Neural cell (in vitro differentiated cells): Measurements from ENCODE around the gene INO80. TPM values are rescaled to one million over a fixed set of nuclear protein-coding genes. Genes with fewer than 3 reads are reported as not detected.

Experiments
- H2AFZ ChIP-seq: fragments of 200-600, 300-800 bp; sonication (generic), shearing (Covaris generic); 2 replicates; pipeline ENCODE4 v1.6.0; 2014; ENCODE audit warnings: low read depth, mild to moderate bottlenecking, antibody characterized with exemption, low read length, moderate library complexity
- H3F3A ChIP-seq: fragments of 200-600 bp; shearing (Covaris generic); 2 replicates; pipeline ENCODE4 v1.6.1; 2016; ENCODE audit warnings: mild to moderate bottlenecking, moderate library complexity, mixed read lengths, antibody characterized with exemption, low read length; ENCODE audit not compliant: insufficient read depth, poor library complexity, severe bottlenecking
- H3K27ac ChIP-seq: fragments of 200-600, 300-800 bp; sonication (generic), shearing (Covaris generic); 2 replicates; pipeline ENCODE4 v1.5.1; 2014; ENCODE audit warnings: mild to moderate bottlenecking, low read length, moderate library complexity
- H3K27me3 ChIP-seq: fragments of 300-800, 200-600 bp; sonication (generic), shearing (Covaris generic); 2 replicates; pipeline ENCODE4 v1.6.0; 2014; ENCODE audit warnings: mild to moderate bottlenecking, low read depth, low read length, moderate library complexity; ENCODE audit not compliant: insufficient read depth
- H3K36me3 ChIP-seq: fragments of 300-800, 200-600 bp; sonication (generic), shearing (Covaris generic); 2 replicates; pipeline ENCODE4 v1.5.1; 2014; ENCODE audit warnings: mild to moderate bottlenecking, antibody characterized with exemption, low read length, moderate library complexity; ENCODE audit not compliant: insufficient read depth
- H3K4me2 ChIP-seq: fragments of 300-800, 200-600 bp; sonication (generic), shearing (Covaris generic); 2 replicates; pipeline ENCODE4 v1.6.0; 2014; ENCODE audit warnings: mild to moderate bottlenecking, low read length
- H3K4me3 ChIP-seq: fragments of 300-800, 200-600 bp; sonication (generic), shearing (Covaris generic); 2 replicates; pipeline ENCODE4 v1.5.1; 2014; ENCODE audit warnings: mild to moderate bottlenecking, low read length, moderate library complexity
- H3K79me2 ChIP-seq: fragments of 200-600 bp; shearing (Covaris generic); replicated peaks from 2 replicates; pipeline ENCODE4 v1.6.0; 2014; ENCODE audit warnings: mild to moderate bottlenecking, low read length, moderate library complexity; ENCODE audit not compliant: insufficient read depth
- H3K9ac ChIP-seq: fragments of 300-800, 200-600 bp; sonication (generic), shearing (Covaris generic); 2 replicates; pipeline ENCODE4 v1.6.1; 2016; ENCODE audit warnings: mild to moderate bottlenecking, low read length, mixed read lengths
- H3K9me2 ChIP-seq: fragments of 200-600 bp; shearing (Covaris generic); 2 replicates; pipeline ENCODE4 v1.6.1; 2016; ENCODE audit warnings: mild to moderate bottlenecking, low read length, mixed read lengths; ENCODE audit not compliant: insufficient read depth
- H3K9me3 ChIP-seq: fragments of 200-600, 300-800 bp; sonication (generic), shearing (Covaris generic); 2 replicates; pipeline ENCODE4 v1.6.1; 2016; ENCODE audit warnings: mild to moderate bottlenecking, mixed run types, low read length, moderate library complexity, mixed read lengths
- H4K20me1 ChIP-seq: fragments of 200-600 bp; shearing (Covaris generic); 2 replicates; pipeline ENCODE4 v1.6.1; 2016; ENCODE audit warnings: mild to moderate bottlenecking, mixed run types; ENCODE audit not compliant: insufficient read depth
- EP300 ChIP-seq: fragments of 450-650 bp; conservative IDR thresholded peaks from 2 replicates; pipeline ENCODE4 v1.6.1; 2014; ENCODE audit warnings: antibody characterized with exemption, mild to moderate bottlenecking, moderate library complexity; ENCODE audit not compliant: poor library complexity, severe bottlenecking
- EZH2 ChIP-seq: fragments of 200-600, 300-800 bp; shearing (Covaris generic), sonication (generic); IDR thresholded peaks from 2 replicates; pipeline ENCODE4 v1.6.1; 2014; ENCODE audit warnings: antibody characterized with exemption, low read length, borderline replicate concordance, mild to moderate bottlenecking; ENCODE audit not compliant: insufficient read depth, poor library complexity, severe bottlenecking
- MXI1 ChIP-seq: fragments of 450-650 bp; conservative IDR thresholded peaks from 2 replicates; pipeline ENCODE4 v1.6.1; 2014; ENCODE audit warnings: antibody characterized with exemption, mild to moderate bottlenecking; ENCODE audit not compliant: poor library complexity, severe bottlenecking
- POLR2AphosphoS5 ChIP-seq: IDR thresholded peaks from 2 replicates; pipeline ENCODE4 v1.6.1; 2012
- RAD21 ChIP-seq: fragments of 450-650 bp; conservative IDR thresholded peaks from 2 replicates; pipeline ENCODE4 v1.6.1; 2014; ENCODE audit warnings: antibody characterized with exemption, mild to moderate bottlenecking, moderate library complexity
- SMC3 ChIP-seq: fragments of 450-650 bp; conservative IDR thresholded peaks from 2 replicates; pipeline ENCODE4 v1.6.1; 2014; ENCODE audit warnings: antibody characterized with exemption, mild to moderate bottlenecking, moderate library complexity; ENCODE audit not compliant: poor library complexity
- TAF1 ChIP-seq: IDR thresholded peaks from 2 replicates; pipeline ENCODE4 v1.6.1; 2012; ENCODE audit warnings: low read depth
- polyA plus RNA-seq: library from polyadenylated mRNA; depleted of rRNA; stranded (reverse); fragments of >200 nt; gene quantifications from 2 replicates; pipeline ENCODE4 v1.2.3, GENCODE V29; 2014
- TF ChIP-seq, protein P1 (sequence below): IDR thresholded peaks from 2 replicates; pipeline ENCODE4 v1.6.1; 2012; ENCODE audit warnings: borderline replicate concordance
- TF ChIP-seq, protein P2 (sequence below): fragments of 450-650 bp; IDR thresholded peaks from 2 replicates; pipeline ENCODE4 v1.5.1; 2014; ENCODE audit warnings: antibody characterized with exemption, mild to moderate bottlenecking, moderate library complexity; ENCODE audit not compliant: poor library complexity, severe bottlenecking

Gene INO80
- polyA plus RNA-seq, 1 donor from 2014 or later, result 8.4 TPM

GRCh38 chr15:40959331-40960141 lies 156.5 kb downstream of the INO80 start:
- Histone ChIP-seq H3K9ac (no peak overlapping the region), H3K79me2 (no peaks in the 10 kb centered on the region), H3K9me2 (no peaks in the 10 kb centered on the region), H3K27me3 (no peaks in the 10 kb centered on the region), H4K20me1 (no peaks in the 10 kb centered on the region), H2AFZ (no peak overlapping the region), H3K4me2 (no peak overlapping the region), H3F3A (no peaks in the 10 kb centered on the region), H3K9me3 (no peaks in the 10 kb centered on the region), H3K27ac (no peak overlapping the region), H3K4me3 (no peak overlapping the region), H3K36me3 (no peaks in the 10 kb centered on the region)
- no peak for TF ChIP-seq SMC3
- TF ChIP-seq TAF1, result no peak
- no peak for TF ChIP-seq POLR2AphosphoS5
- TF ChIP-seq, protein P1, sequence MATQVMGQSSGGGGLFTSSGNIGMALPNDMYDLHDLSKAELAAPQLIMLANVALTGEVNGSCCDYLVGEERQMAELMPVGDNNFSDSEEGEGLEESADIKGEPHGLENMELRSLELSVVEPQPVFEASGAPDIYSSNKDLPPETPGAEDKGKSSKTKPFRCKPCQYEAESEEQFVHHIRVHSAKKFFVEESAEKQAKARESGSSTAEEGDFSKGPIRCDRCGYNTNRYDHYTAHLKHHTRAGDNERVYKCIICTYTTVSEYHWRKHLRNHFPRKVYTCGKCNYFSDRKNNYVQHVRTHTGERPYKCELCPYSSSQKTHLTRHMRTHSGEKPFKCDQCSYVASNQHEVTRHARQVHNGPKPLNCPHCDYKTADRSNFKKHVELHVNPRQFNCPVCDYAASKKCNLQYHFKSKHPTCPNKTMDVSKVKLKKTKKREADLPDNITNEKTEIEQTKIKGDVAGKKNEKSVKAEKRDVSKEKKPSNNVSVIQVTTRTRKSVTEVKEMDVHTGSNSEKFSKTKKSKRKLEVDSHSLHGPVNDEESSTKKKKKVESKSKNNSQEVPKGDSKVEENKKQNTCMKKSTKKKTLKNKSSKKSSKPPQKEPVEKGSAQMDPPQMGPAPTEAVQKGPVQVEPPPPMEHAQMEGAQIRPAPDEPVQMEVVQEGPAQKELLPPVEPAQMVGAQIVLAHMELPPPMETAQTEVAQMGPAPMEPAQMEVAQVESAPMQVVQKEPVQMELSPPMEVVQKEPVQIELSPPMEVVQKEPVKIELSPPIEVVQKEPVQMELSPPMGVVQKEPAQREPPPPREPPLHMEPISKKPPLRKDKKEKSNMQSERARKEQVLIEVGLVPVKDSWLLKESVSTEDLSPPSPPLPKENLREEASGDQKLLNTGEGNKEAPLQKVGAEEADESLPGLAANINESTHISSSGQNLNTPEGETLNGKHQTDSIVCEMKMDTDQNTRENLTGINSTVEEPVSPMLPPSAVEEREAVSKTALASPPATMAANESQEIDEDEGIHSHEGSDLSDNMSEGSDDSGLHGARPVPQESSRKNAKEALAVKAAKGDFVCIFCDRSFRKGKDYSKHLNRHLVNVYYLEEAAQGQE, result no peak
- no peak for TF ChIP-seq RAD21
- TF ChIP-seq MXI1, result no peak
- TF ChIP-seq, protein P2, sequence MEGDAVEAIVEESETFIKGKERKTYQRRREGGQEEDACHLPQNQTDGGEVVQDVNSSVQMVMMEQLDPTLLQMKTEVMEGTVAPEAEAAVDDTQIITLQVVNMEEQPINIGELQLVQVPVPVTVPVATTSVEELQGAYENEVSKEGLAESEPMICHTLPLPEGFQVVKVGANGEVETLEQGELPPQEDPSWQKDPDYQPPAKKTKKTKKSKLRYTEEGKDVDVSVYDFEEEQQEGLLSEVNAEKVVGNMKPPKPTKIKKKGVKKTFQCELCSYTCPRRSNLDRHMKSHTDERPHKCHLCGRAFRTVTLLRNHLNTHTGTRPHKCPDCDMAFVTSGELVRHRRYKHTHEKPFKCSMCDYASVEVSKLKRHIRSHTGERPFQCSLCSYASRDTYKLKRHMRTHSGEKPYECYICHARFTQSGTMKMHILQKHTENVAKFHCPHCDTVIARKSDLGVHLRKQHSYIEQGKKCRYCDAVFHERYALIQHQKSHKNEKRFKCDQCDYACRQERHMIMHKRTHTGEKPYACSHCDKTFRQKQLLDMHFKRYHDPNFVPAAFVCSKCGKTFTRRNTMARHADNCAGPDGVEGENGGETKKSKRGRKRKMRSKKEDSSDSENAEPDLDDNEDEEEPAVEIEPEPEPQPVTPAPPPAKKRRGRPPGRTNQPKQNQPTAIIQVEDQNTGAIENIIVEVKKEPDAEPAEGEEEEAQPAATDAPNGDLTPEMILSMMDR, result no peak
- TF ChIP-seq EP300, result no peak
- TF ChIP-seq EZH2, result no peak

DNA sequence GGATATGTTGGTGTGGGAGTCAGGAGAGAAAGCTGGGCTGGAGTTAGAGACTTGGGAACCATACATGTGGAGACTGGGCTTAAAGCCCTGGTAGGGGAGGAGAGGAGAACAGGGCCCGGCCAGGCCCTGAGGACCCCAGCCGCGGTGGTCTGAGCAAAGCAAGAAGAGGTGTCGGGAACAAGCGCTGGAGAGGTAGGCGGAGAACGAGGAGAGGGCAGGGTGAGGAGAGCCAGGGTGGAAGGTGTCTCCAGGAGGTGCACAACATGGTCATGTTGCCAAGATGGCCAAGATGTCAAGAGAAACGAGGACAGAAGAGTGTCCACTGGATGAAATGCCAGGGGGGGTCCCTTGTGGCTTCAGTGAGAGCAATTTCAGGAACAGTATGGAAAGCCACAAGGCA lies 157.4 kb downstream of the INO80 start:
- Histone ChIP-seq H2AFZ (no peak overlapping the region), H3K9me2 (no peaks in the 10 kb centered on the region), H3K9ac (no peak overlapping the region), H3K4me3 (no peak overlapping the region), H3K27ac (no peak overlapping the region), H3K36me3 (no peaks in the 10 kb centered on the region), H3K27me3 (no peaks in the 10 kb centered on the region), H3K79me2 (no peaks in the 10 kb centered on the region), H3K4me2 (no peak overlapping the region), H3F3A (no peaks in the 10 kb centered on the region), H4K20me1 (no peaks in the 10 kb centered on the region), H3K9me3 (no peaks in the 10 kb centered on the region)
- TF ChIP-seq RAD21 (no peak), EP300 (no peak), SMC3 (no peak), EZH2 (no peak), MXI1 (no peak), POLR2AphosphoS5 (no peak), TAF1 (no peak)
- TF ChIP-seq, protein P1, result no peak
- TF ChIP-seq, protein P2, result no peak
